ENCODE data around the gene TNFSF13B. TPM values are rescaled to one million over a fixed set of nuclear protein-coding genes. Genes with fewer than 3 reads are reported as not detected.

TNFSF13B gene
- total RNA-seq, 2 donors from 2014 or later = 0.35 to 1.5 TPM

DNA sequence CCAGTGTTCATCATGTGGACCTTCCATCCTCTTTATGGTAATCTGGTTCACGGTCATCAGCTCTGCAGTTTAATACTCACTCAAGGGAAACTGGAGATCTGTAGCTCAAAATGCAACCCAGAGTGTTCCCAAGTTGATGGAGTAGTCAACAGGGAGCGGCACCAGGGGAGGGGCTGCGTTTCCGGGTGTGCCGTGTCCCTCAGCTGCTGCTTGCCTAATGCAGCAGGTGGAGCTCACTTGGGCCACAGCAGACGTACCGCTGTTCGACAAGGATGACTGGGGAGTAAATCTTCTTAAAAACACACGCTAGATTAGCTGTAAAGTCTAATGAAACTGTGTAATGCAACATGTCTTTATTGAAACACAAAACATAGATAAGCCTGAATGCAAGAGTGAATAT lies 81.1 kb downstream of the TNFSF13B start:
- 93 to 100% methylated on average over 5 to 9 of the region's 9 CpGs for WGBS, 2 experiments (ENCODE audit: insufficient coverage in 1 of 2, insufficient read length in 1 of 2)
- Mint-ChIP-seq H3K36me3 (ENCODE audit: low read depth) (no peaks in the 10 kb centered on the region), H3K4me3 (no peak overlapping the region), H3K27ac (no peak overlapping the region), H3K9me3 (no peaks in the 10 kb centered on the region), H3K4me1 (peaks cover 13% of the 10 kb centered on the region), H3K27me3 (ENCODE audit: insufficient read depth) (no peaks in the 10 kb centered on the region)
- Histone ChIP-seq H3K9ac (ENCODE audit: extremely low read depth, low read length, poor library complexity, severe bottlenecking) (no peak overlapping the region), H3K4me3 (ENCODE audit: low read length) (no peak overlapping the region), H3K36me3 (ENCODE audit: control insufficient read depth, insufficient read depth, low read length) (no peaks in the 10 kb centered on the region), H3K4me1 (ENCODE audit: control insufficient read depth, insufficient read depth, low read length) (no peaks in the 10 kb centered on the region), H3K9me3 (ENCODE audit: control insufficient read depth, low read length) (no peaks in the 10 kb centered on the region), H3K27me3 (ENCODE audit: control insufficient read depth, insufficient read depth, low read length, poor library complexity, severe bottlenecking) (no peaks in the 10 kb centered on the region), H3K27ac (ENCODE audit: low read depth, low read length) (no peak overlapping the region)
- TF ChIP-seq, protein P1, sequence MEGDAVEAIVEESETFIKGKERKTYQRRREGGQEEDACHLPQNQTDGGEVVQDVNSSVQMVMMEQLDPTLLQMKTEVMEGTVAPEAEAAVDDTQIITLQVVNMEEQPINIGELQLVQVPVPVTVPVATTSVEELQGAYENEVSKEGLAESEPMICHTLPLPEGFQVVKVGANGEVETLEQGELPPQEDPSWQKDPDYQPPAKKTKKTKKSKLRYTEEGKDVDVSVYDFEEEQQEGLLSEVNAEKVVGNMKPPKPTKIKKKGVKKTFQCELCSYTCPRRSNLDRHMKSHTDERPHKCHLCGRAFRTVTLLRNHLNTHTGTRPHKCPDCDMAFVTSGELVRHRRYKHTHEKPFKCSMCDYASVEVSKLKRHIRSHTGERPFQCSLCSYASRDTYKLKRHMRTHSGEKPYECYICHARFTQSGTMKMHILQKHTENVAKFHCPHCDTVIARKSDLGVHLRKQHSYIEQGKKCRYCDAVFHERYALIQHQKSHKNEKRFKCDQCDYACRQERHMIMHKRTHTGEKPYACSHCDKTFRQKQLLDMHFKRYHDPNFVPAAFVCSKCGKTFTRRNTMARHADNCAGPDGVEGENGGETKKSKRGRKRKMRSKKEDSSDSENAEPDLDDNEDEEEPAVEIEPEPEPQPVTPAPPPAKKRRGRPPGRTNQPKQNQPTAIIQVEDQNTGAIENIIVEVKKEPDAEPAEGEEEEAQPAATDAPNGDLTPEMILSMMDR (conservative IDR thresholded peaks at IDR 0.05) = no peak
- no peak for DNase-seq

DNA sequence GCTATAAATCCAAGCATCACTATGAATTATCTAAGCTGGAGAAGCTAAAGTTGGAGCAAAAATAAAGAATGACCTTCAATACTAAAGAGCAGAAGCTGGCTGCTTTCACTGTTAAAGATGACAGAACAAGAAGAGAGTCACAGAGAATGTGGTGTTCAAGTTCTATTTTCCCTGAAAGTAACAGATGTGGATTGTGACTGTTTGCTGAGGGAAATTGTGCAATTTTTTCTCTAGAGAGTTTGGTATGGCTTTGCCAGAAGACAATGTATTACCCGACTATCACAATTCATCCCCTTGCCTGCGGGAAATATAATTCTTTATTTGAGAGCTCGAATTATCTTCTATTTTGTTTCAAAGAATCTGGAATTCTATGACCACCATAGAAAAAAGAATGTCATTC lies 83.1 kb downstream of the TNFSF13B start:
- H3K9ac ChIP-seq (ENCODE audit: extremely low read depth, low read length, poor library complexity, severe bottlenecking) = no peak overlapping the region
- Mint-ChIP-seq H3K27me3 (ENCODE audit: insufficient read depth) (no peaks in the 10 kb centered on the region), H3K36me3 (ENCODE audit: low read depth) (no peaks in the 10 kb centered on the region), H3K4me3 (no peak overlapping the region), H3K9me3 (no peaks in the 10 kb centered on the region), H3K27ac (no peak overlapping the region), H3K4me1 (peaks cover 3% of the 10 kb centered on the region)
- no peaks in the 10 kb centered on the region for H3K4me1 ChIP-seq (ENCODE audit: control insufficient read depth, insufficient read depth, low read length)
- no peak overlapping the region for H3K4me3 ChIP-seq (ENCODE audit: low read length)
- 92 to 100% methylated on average over 1 to 3 of the region's 3 CpGs for WGBS, 2 experiments (ENCODE audit: insufficient coverage in 1 of 2, insufficient read length in 1 of 2)
- H3K9me3 ChIP-seq (ENCODE audit: control insufficient read depth, low read length) = no peaks in the 10 kb centered on the region
- TF ChIP-seq, protein P1 (conservative IDR thresholded peaks at IDR 0.05) = no peak
- H3K27ac ChIP-seq (ENCODE audit: low read depth, low read length) = no peak overlapping the region
- H3K36me3 ChIP-seq (ENCODE audit: control insufficient read depth, insufficient read depth, low read length) = no peaks in the 10 kb centered on the region
- no peaks in the 10 kb centered on the region for H3K27me3 ChIP-seq (ENCODE audit: control insufficient read depth, insufficient read depth, low read length, poor library complexity, severe bottlenecking)
- no peak for DNase-seq

DNA sequence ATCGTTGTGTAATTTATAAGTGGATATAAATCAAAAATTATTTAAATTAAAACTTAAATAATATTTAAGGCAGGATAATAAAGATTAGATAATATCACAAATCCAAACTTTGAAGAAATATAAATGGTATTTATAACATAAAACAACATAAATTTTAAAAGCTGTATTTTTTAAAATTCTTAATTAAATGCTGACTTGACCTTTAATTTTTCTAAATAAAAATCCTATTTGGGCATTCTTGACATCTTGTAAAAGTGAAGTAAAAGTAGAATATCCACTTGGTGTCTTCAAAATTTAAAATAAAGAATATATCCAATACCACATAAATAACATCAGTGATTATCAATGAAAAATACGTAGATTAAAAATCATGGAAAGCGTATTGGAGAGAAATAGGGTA lies 87.7 kb downstream of the TNFSF13B start:
- no peaks in the 10 kb centered on the region for H3K9me3 Mint-ChIP-seq
- Histone ChIP-seq H3K27me3 (ENCODE audit: control insufficient read depth, insufficient read depth, low read length, poor library complexity, severe bottlenecking) (no peaks in the 10 kb centered on the region), H3K4me1 (ENCODE audit: control insufficient read depth, insufficient read depth, low read length) (no peaks in the 10 kb centered on the region), H3K4me3 (ENCODE audit: low read length) (no peak overlapping the region), H3K9ac (ENCODE audit: extremely low read depth, low read length, poor library complexity, severe bottlenecking) (no peak overlapping the region), H3K9me3 (ENCODE audit: control insufficient read depth, low read length) (no peaks in the 10 kb centered on the region), H3K36me3 (ENCODE audit: control insufficient read depth, insufficient read depth, low read length) (no peaks in the 10 kb centered on the region), H3K27ac (ENCODE audit: low read depth, low read length) (no peak overlapping the region)
- H3K36me3 Mint-ChIP-seq (ENCODE audit: low read depth) = no peaks in the 10 kb centered on the region
- 95 to 100% methylated on average over 2 of the region's 3 CpGs for WGBS, 2 experiments (ENCODE audit: insufficient coverage in 1 of 2, insufficient read length in 1 of 2)
- no peaks in the 10 kb centered on the region for H3K27me3 Mint-ChIP-seq (ENCODE audit: insufficient read depth)
- no peak overlapping the region for H3K27ac Mint-ChIP-seq
- no peaks in the 10 kb centered on the region for H3K4me1 Mint-ChIP-seq
- DNase-seq = no peak
- H3K4me3 Mint-ChIP-seq = no peak overlapping the region
- TF ChIP-seq, protein P1 (conservative IDR thresholded peaks at IDR 0.05) = no peak

Other genes starting within 250 kb of the TNFSF13B start
- 10 to 100 TPM in 1 of 2 donors, 1 to 10 TPM in 1; 7.5 to 10.8 TPM for gene LIG4, start 54.2 kb upstream of the TNFSF13B start, total RNA-seq
- gene ABHD13, start 51.3 kb upstream of the TNFSF13B start, total RNA-seq = 10 to 100 TPM in 1 of 2 donors, 1 to 10 TPM in 1; 8.0 to 10.2 TPM

Measured in endodermal cell (in vitro differentiated cells).